Activated T-helper 9 cell treated with anti-CD3 and anti-CD28 coated beads, Interleukin-2, amount 50 U/mL, for 16 hours (primary cell): ENCODE data around the gene RNGTT.
"Not testable (repeated sequence)": the region's sequence is repeated elsewhere in the genome, so short reads cannot be mapped to it uniquely, and the experiment has no call there.

Experiments used
- DNase-seq: peaks from one replicate; pipeline ENCODE4 v3.0.0-alpha.2; 2020; ENCODE audit warnings: low read depth

Gene RNGTT

GRCh38 chr6:88910922-88911778 is 52.3 kb downstream of the RNGTT start:
- no peak for DNase-seq

GRCh38 chr6:88908598-88909548 is 54.5 kb downstream of the RNGTT start:
- no peak for DNase-seq

- DNase-seq = not testable (repeated sequence)
These were observed 56.3 kb downstream of the RNGTT start for GRCh38 chr6:88907148-88907547.

GRCh38 chr6:88899569-88900316 is 63.7 kb downstream of the RNGTT start:
- no peak for DNase-seq

GRCh38 chr6:88895911-88896310 is 67.5 kb downstream of the RNGTT start:
- no peak for DNase-seq

GRCh38 chr6:88890860-88891845 is 72.3 kb downstream of the RNGTT start:
- no peak for DNase-seq

- no peak for DNase-seq
These were observed 73.0 kb downstream of the RNGTT start for GRCh38 chr6:88890394-88890793.

- no peak for DNase-seq
These were observed 79.1 kb downstream of the RNGTT start for GRCh38 chr6:88884361-88884760.

- DNase-seq = no peak
These were observed 80.9 kb downstream of the RNGTT start for GRCh38 chr6:88882536-88882935.

GRCh38 chr6:88881451-88881850 is 82.0 kb downstream of the RNGTT start:
- no peak for DNase-seq

- no peak for DNase-seq
These were observed 83.4 kb downstream of the RNGTT start for GRCh38 chr6:88880021-88880420.

GRCh38 chr6:88877893-88878292 is 85.5 kb downstream of the RNGTT start:
- no peak for DNase-seq

- no peak for DNase-seq
These were observed 90.5 kb downstream of the RNGTT start for GRCh38 chr6:88872962-88873361.

- no peak for DNase-seq
These were observed 91.9 kb downstream of the RNGTT start for GRCh38 chr6:88871498-88871897.

- no peak for DNase-seq
These were observed 92.6 kb downstream of the RNGTT start for GRCh38 chr6:88870717-88871330.

- DNase-seq = no peak
These were observed 94.0 kb downstream of the RNGTT start for GRCh38 chr6:88869263-88870020.

- no peak for DNase-seq
These were observed 95.3 kb downstream of the RNGTT start for GRCh38 chr6:88867841-88868731.

- DNase-seq = no peak
These were observed 96.6 kb downstream of the RNGTT start for GRCh38 chr6:88866856-88867255.

GRCh38 chr6:88865275-88865674 is 98.1 kb downstream of the RNGTT start:
- no peak for DNase-seq
